ENCODE results near the gene ATP9A. TPM values are rescaled to one million over a fixed set of nuclear protein-coding genes. Genes with fewer than 3 reads are reported as not detected.
"Not testable (repeated sequence)": the region's sequence is repeated elsewhere in the genome, so short reads cannot be mapped to it uniquely, and the experiment has no call there.

The ATP9A gene
- total RNA-seq, 1 donor from 2014 or later = 48.8 TPM

GRCh38 chr20:51732096-51732791 lies 35.9 kb downstream of the ATP9A start:
- DNase-seq (ENCODE audit: extremely low read depth, low read depth, low spot score) = no peak

- DNase-seq (ENCODE audit: extremely low read depth, low read depth, low spot score) = no peak
Observed at GRCh38 chr20:51731731-51732095, 36.5 kb downstream of the ATP9A start.

- no peak for DNase-seq (ENCODE audit: extremely low read depth, low read depth, low spot score)
Observed at GRCh38 chr20:51729771-51730170, 38.4 kb downstream of the ATP9A start.

GRCh38 chr20:51728737-51729136 lies 39.5 kb downstream of the ATP9A start:
- no peak for DNase-seq (ENCODE audit: extremely low read depth, low read depth, low spot score)

- DNase-seq (ENCODE audit: extremely low read depth, low read depth, low spot score) = no peak
Observed at GRCh38 chr20:51727872-51728271, 40.3 kb downstream of the ATP9A start.

DNA sequence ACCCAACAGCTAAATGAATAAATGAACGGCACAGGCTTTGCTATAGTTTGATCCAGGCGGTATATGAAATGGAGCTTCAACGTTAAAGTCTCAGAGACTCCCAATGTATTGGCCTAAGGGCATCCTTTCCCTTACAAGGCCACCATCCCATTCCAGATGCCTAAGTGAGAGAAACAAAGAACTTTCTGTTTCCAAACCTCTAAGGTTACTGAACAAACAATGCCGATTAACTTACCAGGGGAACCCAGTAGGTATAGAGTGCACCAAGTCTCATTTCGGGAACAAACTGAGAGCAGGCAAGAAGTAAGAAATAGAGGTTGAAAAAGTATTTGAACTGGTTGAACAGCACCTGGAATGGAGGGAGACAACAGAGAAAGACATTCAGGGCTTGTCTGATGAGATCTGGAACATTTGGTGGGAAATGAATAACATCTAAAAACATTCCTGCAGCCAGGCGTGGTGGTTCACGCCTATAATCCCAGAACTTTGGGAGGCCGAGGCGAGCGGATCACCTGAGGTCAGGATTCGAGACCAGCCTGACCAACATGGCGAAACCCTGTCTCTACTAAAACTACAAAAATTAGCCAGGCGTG lies 42.5 kb downstream of the ATP9A start:
- DNase-seq (ENCODE audit: extremely low read depth, low read depth, low spot score) = no peak

DNA sequence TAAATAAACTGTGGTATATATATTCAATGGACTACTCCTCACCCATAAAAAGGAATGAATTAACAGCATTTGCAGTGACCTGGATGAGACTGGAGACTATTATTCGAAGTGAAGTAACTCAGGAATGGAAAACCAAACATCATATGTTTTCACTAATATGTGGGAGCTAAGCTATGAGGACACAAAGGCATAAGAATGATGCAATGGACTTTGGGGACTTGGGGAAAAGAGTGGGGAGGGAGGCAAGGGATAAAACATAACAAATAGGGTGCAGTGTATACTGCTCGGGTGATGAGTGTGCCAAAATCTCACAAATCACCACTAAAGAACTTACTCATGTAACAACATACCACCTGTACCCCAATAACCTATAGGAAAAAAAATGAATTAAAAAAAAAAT lies 45.2 kb downstream of the ATP9A start:
- not testable (repeated sequence) for DNase-seq (ENCODE audit: extremely low read depth, low read depth, low spot score)

GRCh38 chr20:51722246-51722645 lies 45.9 kb downstream of the ATP9A start:
- not testable (repeated sequence) for DNase-seq (ENCODE audit: extremely low read depth, low read depth, low spot score)

- DNase-seq (ENCODE audit: extremely low read depth, low read depth, low spot score) = no peak
Observed at GRCh38 chr20:51720854-51721253, 47.3 kb downstream of the ATP9A start.

DNA sequence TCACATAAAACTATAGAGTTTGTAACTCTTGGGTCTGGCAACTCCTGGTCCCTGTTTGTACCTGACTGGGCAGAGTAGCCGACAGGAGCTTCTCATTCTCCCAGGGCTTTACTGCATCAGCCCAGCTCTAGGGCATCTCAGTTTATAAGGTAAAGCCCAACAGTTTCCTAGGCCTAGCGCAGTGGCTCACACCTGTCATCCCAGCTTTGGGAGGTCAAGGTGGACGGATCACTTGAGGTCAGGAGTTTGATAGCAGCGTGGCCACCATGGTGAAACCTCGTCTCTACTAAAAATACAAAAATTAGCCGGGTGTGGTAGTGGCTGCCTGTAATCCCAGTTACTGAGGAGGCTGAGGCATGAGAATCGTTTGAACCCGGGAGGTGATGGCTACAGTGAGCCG lies 47.8 kb downstream of the ATP9A start:
- DNase-seq (ENCODE audit: extremely low read depth, low read depth, low spot score) = no peak

DNA sequence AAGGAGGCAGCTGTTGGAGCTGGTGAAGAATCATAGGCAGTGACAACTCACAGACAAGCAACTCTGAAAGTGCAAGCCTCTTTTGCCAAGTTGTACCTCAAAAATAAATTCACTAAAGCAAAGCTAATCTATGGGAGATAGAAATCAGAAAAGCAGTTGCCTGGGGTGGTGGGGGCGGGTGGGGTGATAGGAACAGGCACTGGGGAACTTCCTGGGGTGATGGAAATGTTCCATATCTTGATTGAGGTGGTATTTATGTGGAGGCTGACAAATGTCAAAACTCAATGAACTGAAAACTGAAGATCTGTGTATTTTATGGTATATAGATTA lies 52.4 kb downstream of the ATP9A start:
- DNase-seq (ENCODE audit: extremely low read depth, low read depth, low spot score) = no peak

DNA sequence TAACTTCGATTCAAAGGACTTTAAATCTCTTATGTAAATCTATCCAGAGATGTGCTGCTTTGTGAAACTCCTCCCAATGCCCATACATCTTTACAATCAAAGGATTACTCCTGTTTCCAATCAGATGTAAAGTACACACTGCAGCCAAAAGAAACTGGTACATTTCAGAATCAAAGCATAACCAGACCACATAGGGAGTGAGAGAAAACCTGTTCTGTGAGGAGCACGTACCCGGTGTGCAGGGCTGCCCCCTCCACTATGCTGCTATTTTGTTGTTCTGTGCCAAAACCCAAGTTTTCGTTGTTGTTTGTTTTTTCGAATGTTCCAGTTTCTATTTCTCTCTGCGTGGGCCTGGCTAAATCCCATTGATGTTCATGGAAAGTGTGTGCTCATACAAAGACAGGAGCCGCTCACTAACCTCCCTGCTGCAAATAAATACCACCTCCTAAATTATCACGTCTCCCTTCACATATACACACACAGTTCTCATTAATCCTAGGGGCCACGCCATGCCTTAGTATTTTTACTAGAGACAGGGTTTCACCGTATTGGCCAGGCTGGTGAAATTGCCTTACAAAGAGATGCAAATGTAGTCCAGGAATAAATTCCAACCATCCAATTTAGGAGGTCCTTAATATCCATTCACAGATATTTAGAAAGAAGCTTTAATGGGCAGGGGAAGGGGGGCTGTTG lies 52.9 kb downstream of the ATP9A start:
- DNase-seq (ENCODE audit: extremely low read depth, low read depth, low spot score) = no peak

DNA sequence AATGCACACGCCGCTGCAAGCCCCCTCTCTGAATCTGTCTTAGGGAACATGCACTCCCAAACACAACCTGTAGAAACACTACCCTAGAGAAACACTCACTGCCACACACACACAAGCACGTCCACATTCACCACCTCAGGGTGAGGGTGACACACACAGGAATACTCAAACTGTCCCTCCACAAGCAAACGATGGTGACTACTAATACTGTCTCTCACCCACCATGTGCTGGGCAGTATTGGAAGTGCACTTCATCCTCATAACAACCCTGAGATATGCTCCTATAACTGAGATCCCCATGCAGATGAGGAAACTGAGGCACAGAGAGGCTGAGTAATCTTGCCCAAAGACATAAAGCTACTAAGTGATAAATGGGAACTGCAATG lies 55.0 kb downstream of the ATP9A start:
- DNase-seq (ENCODE audit: extremely low read depth, low read depth, low spot score) = no peak

- DNase-seq (ENCODE audit: extremely low read depth, low read depth, low spot score) = no peak
Observed at GRCh38 chr20:51712501-51713212, 55.5 kb downstream of the ATP9A start.

- no peak for DNase-seq (ENCODE audit: extremely low read depth, low read depth, low spot score)
Observed at GRCh38 chr20:51711426-51711825, 56.8 kb downstream of the ATP9A start.

DNA sequence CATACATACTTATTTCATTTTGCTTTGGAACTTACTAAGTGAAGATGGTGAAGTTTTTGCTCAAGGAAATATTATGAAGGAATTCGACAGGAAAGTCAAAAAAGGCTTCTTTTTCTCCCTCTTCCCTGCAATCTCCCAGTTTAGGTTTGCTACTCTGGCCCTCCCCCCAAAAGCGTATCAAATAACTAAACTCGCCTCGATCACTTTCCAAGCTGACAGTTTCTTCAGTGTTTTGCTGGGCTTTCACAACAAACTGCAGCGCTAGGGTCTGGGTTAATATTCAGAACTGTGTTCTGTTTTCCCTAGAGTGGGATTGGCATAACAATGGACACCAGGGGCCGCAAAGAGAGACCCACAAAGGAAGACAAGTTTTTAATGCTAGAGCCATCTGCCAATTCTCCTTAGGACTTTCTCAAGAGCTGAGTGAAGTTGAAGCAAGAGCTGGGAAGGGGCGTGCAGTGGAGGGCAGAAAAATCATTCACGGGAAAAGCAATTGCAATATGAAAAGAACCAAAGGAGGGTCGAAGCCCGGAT lies 57.8 kb downstream of the ATP9A start:
- no peak for DNase-seq (ENCODE audit: extremely low read depth, low read depth, low spot score)

DNA sequence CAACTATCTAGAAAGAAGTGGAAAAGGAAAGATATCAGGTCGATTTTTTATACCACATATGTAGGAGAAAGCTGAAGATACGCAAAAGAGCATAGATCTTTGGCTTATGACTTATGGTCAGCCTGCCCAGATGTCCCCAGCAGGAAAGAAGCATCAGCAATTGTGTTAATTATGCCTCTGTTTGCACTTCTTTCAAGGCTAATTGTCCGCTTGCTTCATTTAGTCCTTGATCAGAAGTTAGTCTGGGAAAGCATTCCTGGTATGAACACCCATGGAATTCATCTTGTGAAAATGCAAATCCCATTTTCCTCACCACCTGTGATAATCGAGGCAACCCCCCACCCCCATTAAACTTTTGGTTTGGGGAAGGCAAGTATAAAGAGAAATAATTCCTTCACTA lies 62.8 kb downstream of the ATP9A start:
- DNase-seq (ENCODE audit: extremely low read depth, low read depth, low spot score) = no peak

GRCh38 chr20:51703400-51704287 lies 64.5 kb downstream of the ATP9A start:
- DNase-seq (ENCODE audit: extremely low read depth, low read depth, low spot score) = no peak

GRCh38 chr20:51702556-51702955 lies 65.6 kb downstream of the ATP9A start:
- DNase-seq (ENCODE audit: extremely low read depth, low read depth, low spot score) = no peak

DNA sequence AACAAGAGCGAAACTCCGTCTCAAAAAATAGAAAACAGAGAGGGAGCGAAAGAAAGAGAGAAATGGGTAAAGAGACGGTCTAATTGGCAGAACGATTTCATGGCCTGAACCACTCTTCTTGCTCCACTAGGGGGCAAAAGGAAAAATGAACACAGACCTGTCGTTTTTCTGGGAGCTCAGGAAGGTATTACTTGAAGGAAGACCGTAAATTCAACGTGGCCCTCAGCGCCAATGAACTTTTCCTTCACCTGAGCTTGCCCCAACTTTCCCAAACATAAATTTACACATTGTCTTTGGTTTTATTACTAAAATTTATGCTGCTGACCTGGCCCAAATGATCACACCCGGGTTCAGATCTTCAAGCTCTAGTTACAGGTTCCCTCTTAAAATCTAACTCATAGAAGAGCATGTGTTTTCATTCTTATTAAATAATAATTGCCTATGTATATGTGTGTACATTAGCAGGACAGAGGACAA lies 67.3 kb downstream of the ATP9A start:
- DNase-seq (ENCODE audit: extremely low read depth, low read depth, low spot score) = no peak
